ENCODE data around the gene ABCA4. TPM values are rescaled to one million over a fixed set of nuclear protein-coding genes. Genes with fewer than 3 reads are reported as not detected.

ABCA4 gene
- total RNA-seq, 4 donors from 2014 or later = 0.18 to 0.57 TPM; not detected in 2

DNA sequence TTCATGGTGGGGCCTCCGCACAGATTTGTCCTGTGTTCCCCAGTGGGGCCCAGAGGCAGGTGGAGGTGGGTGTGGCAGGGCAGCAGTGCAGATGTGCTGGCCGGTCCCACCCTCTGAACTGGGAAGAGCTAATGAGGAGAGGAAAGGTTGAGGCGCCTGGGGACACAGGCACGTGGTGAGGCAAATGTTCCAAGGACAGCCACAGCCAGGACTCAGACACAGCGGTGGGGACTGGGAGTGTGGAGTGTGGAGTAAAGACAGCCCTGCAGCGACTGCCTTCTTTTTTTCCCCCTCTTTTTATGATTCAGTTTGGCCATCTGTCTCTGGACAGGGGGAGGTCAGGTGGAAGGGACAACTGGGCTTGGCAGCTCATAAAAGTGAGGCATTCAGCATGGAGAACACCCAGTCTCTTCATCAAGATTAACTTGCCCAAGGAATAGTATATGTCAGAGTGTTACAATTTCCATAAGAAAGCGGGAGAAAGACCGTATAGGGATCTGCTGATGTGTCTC is 107.5 kb downstream of the ABCA4 start:
- 80 to 92% methylated on average over 6 to 8 of the region's 8 CpGs for WGBS, 2 donors
- DNase-seq = no peak
- H3K4me1 ChIP-seq = no peaks in the 10 kb centered on the region

DNA sequence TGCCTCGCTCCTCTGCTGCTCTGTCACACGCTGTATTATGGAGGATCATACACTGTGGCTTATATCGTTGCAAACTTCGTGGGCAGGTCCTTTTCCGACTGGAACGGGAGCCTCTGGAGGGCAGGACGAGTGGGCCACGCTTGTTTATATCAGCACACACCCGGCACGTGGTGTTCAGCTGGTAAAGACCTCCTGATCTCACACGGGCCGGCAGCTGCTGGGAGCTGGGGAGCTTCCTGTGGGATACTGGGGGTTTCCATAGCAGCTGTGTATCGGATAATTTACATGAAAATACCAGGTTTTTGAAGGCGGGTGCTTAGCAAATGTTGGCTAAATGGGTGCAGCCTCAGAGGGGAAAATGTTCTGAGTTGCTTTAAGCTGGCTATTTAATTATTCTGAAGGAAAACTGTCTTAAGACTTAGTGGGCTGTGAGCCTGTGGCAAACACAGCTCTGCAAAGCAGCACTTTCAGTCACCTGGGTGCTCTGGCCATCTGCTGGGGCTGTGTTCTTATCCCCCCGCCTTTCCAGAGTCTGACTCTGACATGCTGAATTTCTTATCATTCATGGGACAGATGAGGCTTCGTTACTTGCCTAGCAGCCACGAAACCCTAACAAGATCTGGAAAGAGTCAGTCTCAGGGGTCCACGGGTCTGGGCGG is 108.1 kb downstream of the ABCA4 start:
- no peak for DNase-seq
- TF ChIP-seq, protein P1, sequence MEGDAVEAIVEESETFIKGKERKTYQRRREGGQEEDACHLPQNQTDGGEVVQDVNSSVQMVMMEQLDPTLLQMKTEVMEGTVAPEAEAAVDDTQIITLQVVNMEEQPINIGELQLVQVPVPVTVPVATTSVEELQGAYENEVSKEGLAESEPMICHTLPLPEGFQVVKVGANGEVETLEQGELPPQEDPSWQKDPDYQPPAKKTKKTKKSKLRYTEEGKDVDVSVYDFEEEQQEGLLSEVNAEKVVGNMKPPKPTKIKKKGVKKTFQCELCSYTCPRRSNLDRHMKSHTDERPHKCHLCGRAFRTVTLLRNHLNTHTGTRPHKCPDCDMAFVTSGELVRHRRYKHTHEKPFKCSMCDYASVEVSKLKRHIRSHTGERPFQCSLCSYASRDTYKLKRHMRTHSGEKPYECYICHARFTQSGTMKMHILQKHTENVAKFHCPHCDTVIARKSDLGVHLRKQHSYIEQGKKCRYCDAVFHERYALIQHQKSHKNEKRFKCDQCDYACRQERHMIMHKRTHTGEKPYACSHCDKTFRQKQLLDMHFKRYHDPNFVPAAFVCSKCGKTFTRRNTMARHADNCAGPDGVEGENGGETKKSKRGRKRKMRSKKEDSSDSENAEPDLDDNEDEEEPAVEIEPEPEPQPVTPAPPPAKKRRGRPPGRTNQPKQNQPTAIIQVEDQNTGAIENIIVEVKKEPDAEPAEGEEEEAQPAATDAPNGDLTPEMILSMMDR (IDR thresholded peaks at IDR 0.05) = no peak
- intact Hi-C loops (cut with DNase I) = no loop called here
- Histone ChIP-seq H3K36me3 (no peaks in the 10 kb centered on the region), H3K4me1 (no peaks in the 10 kb centered on the region), H3K4me3 (no peak overlapping the region), H3K9me3 (no peaks in the 10 kb centered on the region), H3K27ac (no peak overlapping the region), H3K27me3 (peaks cover 0 to 4% (median 0%) of the 10 kb centered on the region in 4 donors)
- WGBS, 2 donors = 66% methylated on average over 17 to 18 of the region's 19 CpGs

More for the DNA sequence above, 107.5 kb downstream of the ABCA4 start:
- no peak overlapping the region for H3K27ac ChIP-seq
- H3K27me3 ChIP-seq = peaks cover 0 to 4% (median 0%) of the 10 kb centered on the region in 4 donors
- TF ChIP-seq POLR2A (IDR thresholded peaks at IDR 0.05) = no peak
- TF ChIP-seq, protein P1 (IDR thresholded peaks at IDR 0.05) = no peak
- no peaks in the 10 kb centered on the region for H3K36me3 ChIP-seq
- intact Hi-C loops (cut with DNase I) = no loop called here
- no peak overlapping the region for H3K4me3 ChIP-seq
- H3K9me3 ChIP-seq = no peaks in the 10 kb centered on the region

DNA sequence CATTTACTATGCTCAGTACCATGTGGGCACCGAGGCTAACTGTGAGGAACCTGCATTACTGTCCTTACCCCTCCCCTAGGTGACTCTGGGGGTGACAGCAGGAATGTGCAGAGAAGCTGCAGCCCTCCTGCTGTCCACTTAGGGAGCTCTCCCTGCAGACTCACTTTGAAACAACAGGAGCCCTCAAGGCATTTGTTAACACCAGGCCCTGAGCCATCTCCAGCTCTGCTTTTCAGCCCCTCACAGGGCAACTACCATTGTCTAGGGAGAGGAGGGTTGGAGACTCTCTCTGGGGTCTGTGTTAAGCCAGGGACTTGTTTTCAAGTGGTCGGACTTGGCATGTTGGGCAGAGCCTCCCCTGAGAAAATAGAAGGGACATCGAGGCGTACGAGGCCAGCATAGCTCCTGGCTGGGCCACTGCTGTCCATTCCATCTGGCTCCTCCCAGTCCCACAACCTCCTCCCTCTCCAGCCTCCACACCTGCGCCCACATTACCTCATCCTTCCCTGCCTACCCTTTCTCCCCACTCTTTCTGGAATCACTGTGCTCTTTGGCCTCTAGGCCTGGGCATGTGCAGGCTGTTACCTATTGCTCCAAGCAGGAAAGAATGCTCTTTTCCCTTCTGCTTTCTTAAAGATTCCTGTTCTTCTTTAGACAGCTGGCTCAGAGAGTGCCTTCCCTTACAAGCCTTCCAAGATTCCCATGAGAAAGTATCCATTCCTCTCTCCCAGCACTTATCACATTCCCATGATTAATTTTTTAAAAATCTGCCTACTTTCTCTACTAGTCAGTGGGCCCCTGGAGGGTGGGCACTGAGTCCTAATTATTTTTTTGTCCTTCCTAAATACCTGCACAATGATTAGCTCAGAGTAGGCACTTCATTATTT is 109.0 kb downstream of the ABCA4 start:
- H3K27me3 ChIP-seq = peaks cover 0 to 4% (median 0%) of the 10 kb centered on the region in 4 donors
- no peak for DNase-seq
- no peaks in the 10 kb centered on the region for H3K4me1 ChIP-seq
- H3K9me3 ChIP-seq = no peaks in the 10 kb centered on the region
- no peak overlapping the region for H3K4me3 ChIP-seq
- intact Hi-C loops (cut with DNase I) = no loop called here
- H3K36me3 ChIP-seq = no peaks in the 10 kb centered on the region
- TF ChIP-seq POLR2A (IDR thresholded peaks at IDR 0.05) = no peak
- TF ChIP-seq, protein P1 (IDR thresholded peaks at IDR 0.05) = no peak
- no peak overlapping the region for H3K27ac ChIP-seq
- 86 to 88% methylated on average over 6 of the region's 6 CpGs for WGBS, 2 donors

GRCh38 chr1:94011129-94011528 is 109.8 kb downstream of the ABCA4 start:
- Histone ChIP-seq H3K27ac (no peak overlapping the region), H3K27me3 (peaks cover 0 to 4% (median 0%) of the 10 kb centered on the region in 4 donors), H3K4me3 (no peak overlapping the region), H3K36me3 (no peaks in the 10 kb centered on the region), H3K9me3 (no peaks in the 10 kb centered on the region), H3K4me1 (no peaks in the 10 kb centered on the region)
- TF ChIP-seq POLR2A (IDR thresholded peaks at IDR 0.05) = no peak
- TF ChIP-seq, protein P1 (IDR thresholded peaks at IDR 0.05) = no peak
- no peak for DNase-seq
- WGBS, 2 donors = no CpG with 5 or more reads among the region's 8 CpGs
- intact Hi-C loops (cut with DNase I) = no loop called here

DNA sequence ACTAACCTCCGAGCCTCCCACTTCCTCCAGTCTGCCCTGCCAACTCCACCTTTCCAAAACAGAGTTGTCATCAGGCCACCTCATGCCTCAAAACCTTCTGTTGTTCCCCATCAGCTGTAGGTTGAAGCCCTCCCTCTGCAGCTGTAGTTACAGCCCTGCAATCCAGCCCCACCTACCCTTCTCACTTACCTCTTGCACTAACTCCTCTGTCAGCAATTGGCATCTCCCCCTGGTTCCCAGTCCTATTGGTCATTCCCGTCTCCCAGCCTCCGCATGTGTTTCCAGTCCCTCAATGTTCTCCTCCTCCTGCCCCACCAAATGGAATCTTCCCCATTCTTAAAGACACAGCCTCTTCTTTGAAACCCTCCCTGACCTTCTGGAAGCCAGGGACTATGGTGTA is 111.6 kb downstream of the ABCA4 start:
- no peak for DNase-seq
- H3K27ac ChIP-seq = no peak overlapping the region
- no peaks in the 10 kb centered on the region for H3K36me3 ChIP-seq
- H3K9me3 ChIP-seq = no peaks in the 10 kb centered on the region
- no peak overlapping the region for H3K4me3 ChIP-seq
- H3K4me1 ChIP-seq = no peaks in the 10 kb centered on the region
- 92 to 93% methylated on average over 3 of the region's 3 CpGs for WGBS, 2 donors
- H3K27me3 ChIP-seq = peaks cover 0 to 4% (median 0%) of the 10 kb centered on the region in 4 donors
- intact Hi-C loops (cut with DNase I) = no loop called here
- TF ChIP-seq POLR2A (IDR thresholded peaks at IDR 0.05) = no peak
- TF ChIP-seq, protein P1 (IDR thresholded peaks at IDR 0.05) = no peak
